Parathyroid adenoma (tissue), 2 donors: ENCODE data around the gene ADGRV1.
A peak's percentile ranks its signal among the peaks of the same experiment; 100 is the strongest.

ENCODE experiments used
- H2AFZ ChIP-seq: fragments of 300-600 bp; sonication (generic); one replicate; pipeline ENCODE4 v1.7.0; 2017; ENCODE audit warnings: antibody characterized with exemption, mild to moderate bottlenecking
- H3K27ac ChIP-seq: fragments of 300-600 bp; sonication (generic); one replicate; pipeline ENCODE4 v1.7.0; 2017
- H3K27me3 ChIP-seq: fragments of 300-600 bp; sonication (generic); one replicate; pipeline ENCODE4 v1.7.0; 2017; ENCODE audit warnings: low read length; ENCODE audit not compliant: control insufficient read depth, insufficient read depth
- H3K36me3 ChIP-seq: fragments of 300-600 bp; sonication (generic); one replicate; pipeline ENCODE4 v1.7.0; 2017; ENCODE audit warnings: low read length; ENCODE audit not compliant: control insufficient read depth, insufficient read depth
- H3K4me1 ChIP-seq: fragments of 300-600 bp; sonication (generic); one replicate; pipeline ENCODE4 v1.7.0; 2017; ENCODE audit warnings: control low read depth
- H3K4me2 ChIP-seq: fragments of 300-600 bp; sonication (generic); one replicate; pipeline ENCODE4 v1.7.0; 2017; ENCODE audit warnings: low read length
- H3K4me3 ChIP-seq: fragments of 300-600 bp; sonication (generic); one replicate; pipeline ENCODE4 v1.7.0; 2017; ENCODE audit warnings: low read depth, low read length
- H3K79me2 ChIP-seq: fragments of 300-600 bp; sonication (generic); one replicate; pipeline ENCODE4 v1.7.0; 2017; ENCODE audit warnings: control low read depth
- H3K9ac ChIP-seq: fragments of 300-600 bp; sonication (generic); one replicate; pipeline ENCODE4 v1.7.0; 2017; ENCODE audit warnings: mild to moderate bottlenecking
- H3K9me3 ChIP-seq: fragments of 300-600 bp; sonication (generic); one replicate; pipeline ENCODE4 v1.7.0; 2017; ENCODE audit warnings: low read length; ENCODE audit not compliant: control insufficient read depth
- CTCF ChIP-seq: fragments of 300-600 bp; sonication (generic); IDR thresholded peaks from one replicate; pipeline ENCODE4 v1.7.0; 2017; ENCODE audit warnings: antibody characterized with exemption, mild to moderate bottlenecking
- donor health status: primary hyperparathyroidism.

Gene ADGRV1

GRCh38 chr5:90876366-90876765 lies 317.8 kb downstream of the ADGRV1 start:
- Histone ChIP-seq H3K4me3 (no peak overlapping the region), H2AFZ (no peak overlapping the region), H3K36me3 (no peaks in the 10 kb centered on the region), H3K27ac (no peak overlapping the region), H3K4me1 (no peaks in the 10 kb centered on the region), H3K27me3 (no peaks in the 10 kb centered on the region), H3K9ac (no peak overlapping the region), H3K4me2 (no peak overlapping the region), H3K9me3 (no peaks in the 10 kb centered on the region), H3K79me2 (no peaks in the 10 kb centered on the region)
- TF ChIP-seq CTCF: no peak

GRCh38 chr5:90877049-90877448 lies 318.5 kb downstream of the ADGRV1 start:
- Histone ChIP-seq H3K79me2 (no peaks in the 10 kb centered on the region), H3K27ac (no peak overlapping the region), H3K9me3 (no peaks in the 10 kb centered on the region), H3K9ac (no peak overlapping the region), H3K4me2 (no peak overlapping the region), H2AFZ (no peak overlapping the region), H3K36me3 (no peaks in the 10 kb centered on the region), H3K4me3 (no peak overlapping the region), H3K27me3 (no peaks in the 10 kb centered on the region), H3K4me1 (no peaks in the 10 kb centered on the region)
- TF ChIP-seq CTCF: no peak

GRCh38 chr5:90878081-90878480 lies 319.5 kb downstream of the ADGRV1 start:
- no peak overlapping the region for H3K4me3 ChIP-seq
- no peaks in the 10 kb centered on the region for H3K27me3 ChIP-seq
- H3K9ac ChIP-seq: no peak overlapping the region
- no peaks in the 10 kb centered on the region for H3K9me3 ChIP-seq
- no peaks in the 10 kb centered on the region for H3K79me2 ChIP-seq
- no peaks in the 10 kb centered on the region for H3K4me1 ChIP-seq
- H3K4me2 ChIP-seq: no peak overlapping the region
- H2AFZ ChIP-seq: no peak overlapping the region
- TF ChIP-seq CTCF: no peak
- no peaks in the 10 kb centered on the region for H3K36me3 ChIP-seq
- no peak overlapping the region for H3K27ac ChIP-seq

GRCh38 chr5:90878549-90879196 lies 320.1 kb downstream of the ADGRV1 start:
- Histone ChIP-seq H3K4me3 (no peak overlapping the region), H3K4me2 (peak overlapping the region; percentile 3), H3K27ac (no peak overlapping the region), H3K9ac (no peak overlapping the region), H3K79me2 (no peaks in the 10 kb centered on the region), H3K27me3 (no peaks in the 10 kb centered on the region), H3K36me3 (no peaks in the 10 kb centered on the region), H3K4me1 (no peaks in the 10 kb centered on the region), H3K9me3 (no peaks in the 10 kb centered on the region), H2AFZ (no peak overlapping the region)
- no peak for TF ChIP-seq CTCF

GRCh38 chr5:90881626-90882150 lies 323.1 kb downstream of the ADGRV1 start:
- H3K36me3 ChIP-seq: no peaks in the 10 kb centered on the region
- H3K4me1 ChIP-seq: no peaks in the 10 kb centered on the region
- TF ChIP-seq CTCF: no peak
- H3K4me2 ChIP-seq: no peak overlapping the region
- H2AFZ ChIP-seq: no peak overlapping the region
- H3K9ac ChIP-seq: no peak overlapping the region
- H3K9me3 ChIP-seq: no peaks in the 10 kb centered on the region
- H3K27ac ChIP-seq: no peak overlapping the region
- no peaks in the 10 kb centered on the region for H3K79me2 ChIP-seq
- H3K4me3 ChIP-seq: no peak overlapping the region
- H3K27me3 ChIP-seq: no peaks in the 10 kb centered on the region
